ENCODE results near the gene SPTBN5.

Gene SPTBN5

GRCh38 chr15:41798607-41799487 lies 95.0 kb downstream of the SPTBN5 start:
- DNase-seq, result no peak

Measured in NK-92 treated with Interleukin-12 subunit alpha and Interleukin-12 subunit beta, amount 100 ng/mL, for 24 hours (cell line).